ENCODE results near the gene KCNQ2.
A peak's percentile ranks its signal among the peaks of the same experiment; 100 is the strongest.
"Not testable (repeated sequence)": the region's sequence is repeated elsewhere in the genome, so short reads cannot be mapped to it uniquely, and the experiment has no call there.

The KCNQ2 gene

DNA sequence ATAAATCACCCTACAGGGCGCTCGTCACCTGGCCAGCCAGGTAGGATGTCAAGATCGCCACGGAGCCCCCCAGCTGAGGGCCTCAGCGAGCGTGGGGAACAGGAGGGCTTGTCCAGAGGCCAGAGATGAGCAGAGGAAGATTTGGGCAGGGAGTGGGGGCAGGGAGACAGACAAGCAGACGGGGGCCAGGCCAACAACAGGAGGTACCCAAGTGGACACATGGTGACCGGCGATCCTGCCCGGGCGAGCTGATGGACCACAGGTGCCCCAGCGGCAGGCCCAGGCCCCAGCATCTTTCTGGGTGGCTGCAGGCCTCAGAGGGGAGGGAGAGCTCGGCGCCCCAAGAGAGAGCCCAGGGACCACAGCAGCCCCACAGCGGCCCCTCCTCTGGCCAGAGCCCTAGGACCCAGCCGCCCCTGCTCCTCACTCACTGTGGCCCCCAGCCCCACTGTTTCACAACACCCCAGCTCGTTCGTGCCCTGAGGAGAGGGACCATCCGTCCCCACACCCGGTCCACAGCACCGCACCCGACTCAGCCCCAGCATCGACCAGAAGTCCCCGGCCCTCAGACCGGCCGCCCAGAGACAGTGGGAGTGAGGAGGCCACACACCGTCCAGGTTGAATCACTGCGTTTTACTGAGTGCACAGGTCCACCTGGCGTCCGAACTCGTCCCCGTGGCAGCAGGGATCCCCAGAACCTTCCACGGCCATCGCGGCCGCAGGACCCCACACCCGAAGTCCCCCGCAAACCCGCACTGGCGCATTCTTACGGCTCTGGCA is 72.7 kb downstream of the KCNQ2 start:
- no peak for DNase-seq

DNA sequence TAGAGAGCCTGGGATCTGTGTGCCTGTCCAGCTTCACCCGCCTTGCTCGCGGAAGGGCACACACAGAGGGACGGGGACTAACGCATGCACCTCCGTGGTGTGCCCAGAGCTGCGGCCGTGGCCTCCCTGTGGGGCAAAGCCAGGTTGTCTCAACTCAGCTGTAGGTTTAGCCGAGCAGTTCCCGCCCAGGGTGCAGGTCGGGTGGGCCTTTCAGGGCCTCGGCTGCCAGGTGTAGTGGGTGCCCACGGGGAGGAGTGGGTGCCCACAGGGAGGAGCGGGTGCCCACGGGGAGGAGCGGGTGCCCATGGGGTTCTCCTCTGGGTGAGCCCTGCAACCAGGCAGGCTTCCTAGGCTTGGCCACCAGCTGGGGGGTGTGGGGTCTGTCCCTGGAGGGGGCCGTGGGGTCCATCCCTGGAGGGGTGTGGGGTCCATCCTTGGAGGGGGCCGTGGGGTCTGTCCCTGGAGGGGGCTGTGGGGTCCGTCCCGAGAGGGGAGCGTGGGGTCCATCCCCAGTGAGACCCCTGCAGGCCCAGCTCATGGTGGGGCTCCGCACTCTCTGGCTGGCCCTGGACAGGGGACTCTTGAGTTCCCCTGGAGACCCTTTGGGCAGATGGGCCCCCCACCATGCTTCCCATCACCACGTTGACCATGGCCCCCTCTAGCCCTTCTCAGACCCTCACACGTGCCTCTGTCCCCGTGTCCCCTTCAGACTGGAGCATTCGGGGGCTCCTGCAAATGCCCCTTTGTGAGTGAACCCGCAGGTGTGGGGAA is 73.5 kb downstream of the KCNQ2 start:
- DNase-seq: no peak

DNA sequence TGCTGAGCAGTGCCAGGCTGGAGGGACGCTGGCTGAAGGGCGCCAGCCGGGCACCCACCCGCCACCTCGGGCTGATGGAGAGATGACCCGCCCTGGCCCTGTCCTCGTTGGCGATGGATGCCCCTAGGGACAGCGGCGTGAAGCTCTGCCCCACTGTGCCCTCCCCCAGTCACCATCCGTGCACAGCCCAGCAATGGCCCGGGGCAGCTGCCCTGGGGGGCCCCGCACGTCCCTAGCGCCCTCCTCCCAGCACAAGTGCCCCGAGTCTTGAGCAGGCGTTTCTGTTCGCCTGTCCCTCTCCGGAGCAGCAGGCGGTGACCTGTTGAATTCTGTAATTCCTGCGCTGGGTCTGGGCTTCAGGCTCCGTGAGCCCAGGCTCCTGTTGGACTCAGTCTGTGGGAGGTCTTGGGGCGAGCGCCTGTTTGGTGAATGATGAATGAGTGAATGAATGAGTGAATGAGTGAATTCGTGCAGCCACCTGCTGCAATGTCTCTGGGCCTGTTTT is 74.5 kb downstream of the KCNQ2 start:
- DNase-seq: no peak

DNA sequence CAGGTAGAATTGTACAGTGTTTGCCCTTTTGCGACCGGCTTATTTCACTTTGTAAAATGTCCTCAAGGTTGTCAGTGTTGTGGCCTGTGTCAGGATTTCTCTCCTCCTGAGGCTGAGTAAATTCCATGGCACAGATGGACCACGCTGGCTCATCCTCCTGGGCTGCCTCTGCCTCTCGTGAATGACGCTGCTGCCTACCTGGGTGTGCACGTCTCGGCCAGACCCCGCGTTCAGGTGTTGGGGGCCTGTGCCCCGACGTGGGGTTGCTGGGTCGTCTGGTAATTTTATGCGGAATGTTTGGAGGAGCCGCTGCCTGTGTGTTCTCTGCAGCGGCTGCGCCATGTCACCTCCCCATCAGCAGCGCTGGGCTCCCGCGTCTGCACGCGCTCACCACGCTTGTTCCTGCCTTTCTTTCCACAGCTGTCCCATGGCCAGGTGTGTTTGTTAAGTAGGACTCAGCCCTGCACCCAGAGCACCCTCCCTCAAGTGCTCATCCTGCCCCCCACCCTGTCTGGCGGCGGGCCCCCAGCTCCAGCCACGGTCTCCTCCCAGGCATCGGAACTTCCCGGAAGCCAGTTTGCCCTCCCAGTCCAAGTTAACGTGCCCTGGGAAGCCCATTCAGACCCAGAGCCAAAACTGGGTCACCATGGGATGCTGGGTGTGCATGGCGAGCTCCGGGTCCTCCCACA is 75.2 kb downstream of the KCNQ2 start:
- DNase-seq: no peak

DNA sequence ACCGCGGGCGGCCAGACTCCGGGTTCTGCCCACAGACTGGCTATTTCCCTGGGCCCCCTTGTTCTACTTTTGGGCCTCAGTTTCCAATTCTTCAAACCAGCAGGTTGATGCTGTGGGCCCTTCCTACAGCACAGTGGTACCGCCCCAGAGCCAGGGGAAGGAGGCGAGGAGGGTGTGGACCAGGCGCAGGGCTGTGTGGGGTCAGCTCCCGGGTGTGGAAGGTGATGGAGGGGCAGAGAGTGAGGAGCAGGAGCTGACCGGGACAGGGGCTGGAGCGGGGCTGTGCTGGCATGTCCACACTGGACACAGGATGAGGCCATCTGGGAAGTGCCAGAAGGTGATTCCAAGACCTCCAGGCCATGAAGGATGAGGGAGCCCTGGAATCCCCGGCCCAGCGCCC is 76.2 kb downstream of the KCNQ2 start:
- no peak for DNase-seq

DNA sequence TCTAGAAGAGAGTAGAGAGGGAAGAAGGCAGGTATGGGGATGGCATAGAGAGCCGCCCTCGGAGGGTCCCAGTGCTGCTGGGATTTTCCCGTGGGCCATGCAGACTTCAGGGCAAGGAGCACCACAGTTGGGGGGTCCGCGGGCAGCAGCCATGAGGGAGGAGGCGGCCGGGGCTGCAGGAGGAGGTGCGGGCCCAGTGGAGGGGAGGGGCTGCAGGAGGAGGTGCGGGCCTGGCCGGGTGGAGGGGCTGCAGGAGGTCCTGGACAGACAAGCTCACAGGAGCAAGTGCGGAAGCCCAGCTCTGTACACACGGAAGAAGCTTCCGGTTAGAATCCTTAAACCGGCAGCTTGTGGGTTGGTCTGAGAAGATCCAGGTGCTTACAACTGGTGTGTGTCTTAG is 76.7 kb downstream of the KCNQ2 start:
- no peak for DNase-seq

DNA sequence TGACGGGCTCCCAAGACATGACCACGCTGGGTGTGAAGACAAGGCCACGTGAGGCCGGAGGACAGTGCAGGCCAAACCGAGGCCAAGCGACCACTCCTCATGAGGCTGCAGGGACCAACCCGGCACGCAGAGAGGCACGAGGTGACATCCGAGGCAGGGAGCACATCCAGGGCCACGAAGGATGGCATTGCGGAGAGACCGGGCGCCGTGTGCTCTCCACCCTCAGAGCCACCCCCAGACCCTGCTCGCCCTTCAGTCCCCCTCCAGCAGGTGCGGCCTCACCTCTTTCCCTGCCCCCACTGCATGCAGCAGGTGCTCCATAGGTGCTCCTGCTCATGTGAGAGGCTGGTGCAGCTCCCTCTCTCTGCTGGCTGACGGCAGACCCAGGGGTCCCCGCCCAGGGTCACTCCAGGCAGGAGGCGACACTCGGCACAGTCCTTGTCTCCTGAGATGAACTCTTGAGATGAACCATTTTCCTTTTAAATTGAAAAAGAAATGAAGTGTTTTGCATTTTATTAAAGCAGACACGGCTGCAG is 77.5 kb downstream of the KCNQ2 start:
- no peak for DNase-seq

DNA sequence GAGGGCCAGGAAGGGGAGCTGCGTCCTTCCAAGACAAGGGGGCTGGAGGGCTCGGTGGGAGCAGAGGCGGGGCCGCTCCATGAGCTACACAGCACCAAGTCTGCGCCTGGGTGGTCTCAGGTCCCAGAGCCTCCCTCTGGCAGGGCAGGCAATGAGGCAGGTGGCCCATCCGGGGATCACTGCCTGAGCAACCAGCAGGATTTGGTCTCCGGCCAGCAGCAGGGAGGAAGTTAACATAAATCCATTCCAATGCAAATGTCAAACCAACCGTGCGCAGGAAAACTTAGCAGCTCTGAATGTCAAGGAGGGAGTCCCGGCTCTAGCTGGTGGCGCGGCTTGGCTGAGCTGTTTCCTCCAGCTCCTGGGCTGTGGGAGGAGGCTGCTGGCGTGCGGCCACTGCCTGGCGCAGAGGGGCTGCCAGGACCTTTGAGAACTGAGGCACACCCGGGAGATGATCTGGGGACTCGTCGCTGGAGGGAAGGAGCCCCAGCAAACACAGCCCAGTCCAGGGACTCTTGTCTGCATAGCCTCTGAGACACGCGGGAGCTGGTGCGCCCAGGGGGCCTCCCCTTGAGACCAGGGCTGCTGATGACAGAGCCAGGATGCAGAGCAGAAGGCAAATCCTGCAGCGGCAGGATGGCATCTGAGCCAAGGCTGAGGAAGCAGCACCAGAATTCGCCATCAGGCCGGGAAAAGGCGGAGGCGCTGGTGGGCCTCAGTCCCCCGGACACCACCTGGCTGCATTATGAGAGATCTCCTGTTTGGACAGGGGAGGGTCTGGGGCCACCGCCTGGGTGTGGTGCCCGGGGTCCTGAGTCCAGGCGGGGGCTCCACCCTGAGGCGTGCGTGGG is 78.2 kb downstream of the KCNQ2 start:
- no peak for DNase-seq

DNA sequence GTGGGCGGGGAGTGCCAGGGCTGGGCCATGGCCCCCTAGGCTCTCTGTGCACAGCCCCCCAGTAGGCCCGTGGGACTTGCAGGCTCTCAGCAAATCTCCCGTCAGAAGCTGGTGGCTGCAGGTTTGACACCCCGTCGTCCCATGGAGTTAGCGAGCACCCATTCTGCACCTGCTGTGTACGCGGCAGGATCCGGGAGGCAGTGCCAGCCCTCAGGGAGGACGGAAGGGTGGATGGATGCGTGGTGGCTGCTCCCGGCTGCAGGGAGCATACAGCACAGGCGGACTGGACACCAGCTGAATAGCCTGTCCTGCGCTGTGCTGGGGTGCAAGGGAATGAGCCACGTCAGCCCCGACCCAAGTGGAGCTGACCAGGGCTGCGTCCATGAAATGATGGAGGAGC is 78.9 kb downstream of the KCNQ2 start:
- no peak for DNase-seq

DNA sequence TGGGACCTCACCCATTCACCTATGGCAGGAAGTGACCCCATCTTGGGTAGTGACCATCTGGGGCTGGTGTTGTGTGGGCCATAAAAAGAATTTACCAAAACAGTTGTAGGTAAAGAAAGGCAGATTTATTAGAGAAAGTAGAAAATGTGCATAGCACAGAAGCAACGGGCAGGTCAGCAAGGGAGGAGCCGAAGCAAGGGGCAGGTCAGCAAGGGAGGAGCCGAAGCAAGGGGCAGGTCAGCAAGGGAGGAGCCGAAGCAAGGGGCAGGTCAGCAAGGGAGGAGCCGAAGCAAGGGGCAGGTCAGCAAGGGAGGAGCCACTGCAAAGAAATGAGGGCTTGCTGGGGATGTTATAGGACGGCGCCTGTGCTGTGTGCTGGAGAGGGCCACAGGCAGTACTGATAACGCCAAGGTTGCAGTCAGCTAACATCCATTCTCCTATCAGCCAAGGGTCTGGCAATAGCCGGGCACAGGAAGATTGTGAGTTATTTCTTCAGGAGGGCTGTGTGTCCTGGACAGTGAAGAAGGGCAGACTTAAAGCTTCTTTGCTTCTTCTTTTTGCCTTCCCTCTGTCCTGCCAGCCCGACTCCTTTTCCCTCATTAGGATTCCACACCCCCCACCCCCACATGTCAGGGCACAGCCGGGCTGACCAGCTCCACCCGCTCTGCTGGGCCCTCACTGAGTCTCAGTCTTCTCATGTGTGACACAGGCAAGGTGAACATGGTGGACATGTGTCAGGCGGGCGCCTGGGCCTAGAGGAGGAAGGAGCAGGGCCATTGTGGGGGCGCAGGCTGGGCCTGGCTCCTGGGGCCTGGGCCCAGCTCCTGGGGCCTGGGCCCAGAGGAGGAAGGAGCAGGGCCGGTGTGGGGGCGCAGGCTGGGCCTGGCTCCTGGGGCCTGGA is 79.7 kb downstream of the KCNQ2 start:
- DNase-seq: no peak

DNA sequence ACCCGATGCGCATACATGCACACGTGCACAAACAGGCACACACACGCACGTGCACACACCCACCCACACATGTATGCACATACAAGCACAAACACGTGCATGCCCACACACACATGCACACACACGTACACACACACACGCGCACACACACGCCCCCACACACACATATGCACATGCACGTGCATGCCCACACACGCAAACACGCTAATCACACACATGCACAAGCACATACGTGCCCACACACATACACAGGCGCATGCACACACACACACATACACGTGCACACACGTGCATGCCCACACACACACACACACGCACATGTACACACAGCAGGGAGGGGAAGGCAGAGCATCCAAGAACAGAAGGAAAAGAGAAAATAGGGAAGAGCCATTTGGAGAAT is 84.5 kb downstream of the KCNQ2 start:
- no peak for DNase-seq

DNA sequence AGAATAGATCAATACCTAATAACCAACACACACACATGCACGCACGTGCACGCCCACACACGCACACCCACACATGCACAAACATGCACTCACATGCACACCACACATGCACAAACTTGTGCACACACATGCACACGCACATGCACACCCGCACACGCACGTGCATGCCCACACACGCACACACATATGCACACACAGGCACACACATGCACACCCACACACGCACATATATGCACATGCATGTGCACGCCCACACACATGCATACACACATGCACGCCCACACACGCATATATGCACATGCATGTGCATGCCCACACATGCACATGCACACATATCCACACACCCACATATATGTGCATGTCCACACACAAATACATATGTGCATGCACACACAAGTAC is 85.1 kb downstream of the KCNQ2 start:
- DNase-seq: no peak

DNA sequence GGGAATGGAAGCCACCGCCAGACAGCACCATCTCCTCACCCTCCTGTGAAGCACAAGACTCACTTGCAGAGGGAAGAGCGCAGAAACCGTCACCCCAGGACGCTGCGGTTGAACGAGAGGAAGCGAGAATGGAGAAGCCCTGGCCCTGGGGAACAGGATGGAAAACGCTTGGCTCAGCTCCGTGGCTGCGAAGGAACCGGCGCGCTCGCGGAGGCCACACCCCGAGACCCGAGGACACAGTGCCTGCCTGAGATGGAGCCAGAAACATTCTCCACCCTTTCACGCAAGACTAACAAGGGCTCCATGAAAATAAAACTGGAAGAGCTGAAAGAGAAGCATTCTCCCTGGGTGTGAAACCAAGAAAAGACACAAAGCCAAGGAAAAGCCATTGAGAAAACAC is 86.0 kb downstream of the KCNQ2 start:
- no peak for DNase-seq

DNA sequence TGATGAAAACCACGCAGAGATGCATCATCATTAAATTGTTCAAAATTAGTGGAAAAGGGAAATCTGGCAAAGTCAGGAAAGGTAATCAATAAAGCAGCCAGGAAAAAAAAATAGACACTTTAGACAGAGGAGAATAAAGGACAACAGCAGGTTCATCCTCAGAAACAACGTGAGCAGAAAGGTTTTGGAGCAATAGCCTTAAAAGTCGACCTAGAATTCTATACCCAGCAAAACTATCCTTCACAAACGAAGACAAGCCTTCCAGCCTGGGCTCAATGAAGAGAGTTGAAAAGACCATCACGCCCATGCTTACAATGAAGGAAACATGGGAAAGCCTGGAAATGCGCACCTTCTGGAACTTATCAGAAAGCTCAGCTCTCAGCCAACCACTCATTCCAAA is 86.6 kb downstream of the KCNQ2 start:
- no peak for DNase-seq

DNA sequence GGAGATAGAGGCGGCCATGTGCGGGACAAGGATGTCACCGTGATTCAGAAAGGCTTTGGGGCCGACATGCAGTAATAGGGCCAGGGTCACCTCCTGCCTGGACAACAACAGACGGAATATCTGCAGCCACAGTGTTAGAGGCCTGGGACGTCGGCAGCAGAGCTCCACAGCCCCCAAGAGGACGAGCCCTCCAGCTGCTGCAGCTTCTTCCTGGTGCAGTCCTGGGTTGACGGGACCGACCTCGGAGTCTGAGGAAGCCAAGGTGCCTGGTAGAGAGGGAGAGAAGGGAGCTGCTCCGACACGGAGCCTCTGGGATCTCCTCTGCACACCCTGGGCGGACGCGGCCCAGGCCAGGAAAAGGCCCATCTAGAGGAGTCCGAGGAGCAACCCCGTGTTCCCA is 88.1 kb downstream of the KCNQ2 start:
- no peak for DNase-seq

DNA sequence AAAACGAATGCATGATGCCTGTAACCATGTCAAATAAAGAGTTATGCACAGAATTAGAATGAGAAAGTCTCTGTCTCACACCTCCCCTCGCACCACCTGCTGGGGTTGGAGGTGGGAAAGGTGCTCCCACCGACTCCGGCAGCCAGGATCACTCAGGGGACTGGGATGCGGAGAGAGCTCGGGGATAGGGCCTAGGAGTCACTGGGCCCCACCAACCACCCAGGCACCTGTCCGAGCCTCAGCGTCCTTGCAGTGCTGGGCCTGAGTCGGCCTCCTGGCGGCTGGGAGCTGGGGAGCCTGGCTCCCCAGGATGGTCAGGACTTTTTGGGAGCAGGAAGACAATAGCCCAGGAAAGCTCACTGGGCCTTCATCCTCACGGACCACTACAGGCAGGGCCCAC is 88.9 kb downstream of the KCNQ2 start:
- no peak for DNase-seq

DNA sequence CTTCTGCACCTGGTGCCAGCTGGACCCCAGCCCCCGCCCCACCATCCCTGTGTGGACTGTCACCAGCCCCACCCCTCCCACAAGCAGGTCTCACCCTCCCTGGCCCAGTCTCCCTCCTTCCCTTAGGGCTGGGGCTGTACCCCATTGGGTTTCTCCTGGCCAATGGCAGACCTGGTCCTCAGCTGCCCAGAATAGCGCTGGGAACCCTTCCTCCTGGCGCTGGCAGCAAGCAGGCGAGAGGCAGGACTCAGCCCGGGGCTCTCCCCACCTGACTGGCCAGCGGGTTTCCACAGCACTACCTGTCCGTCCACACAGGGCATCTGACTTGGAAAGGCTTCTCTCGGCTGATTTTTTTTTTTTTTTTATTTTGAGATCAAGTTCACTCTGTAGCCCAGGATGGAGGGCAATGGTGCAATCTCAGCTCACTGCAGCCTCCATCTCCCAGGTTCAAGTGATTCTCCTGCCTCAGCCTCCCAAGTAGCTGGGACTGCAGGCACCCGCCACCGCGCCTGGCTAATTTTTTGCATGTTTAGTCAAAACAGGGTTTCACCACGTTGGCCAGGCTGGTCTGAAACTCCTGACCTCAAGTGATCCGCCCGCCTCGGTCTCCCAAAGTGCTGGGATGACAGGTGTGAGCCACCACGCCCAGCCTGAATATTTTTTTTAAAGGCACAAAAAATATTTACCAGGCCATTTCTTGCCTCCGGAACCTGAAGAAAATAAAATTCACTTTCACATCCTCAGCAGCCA is 89.7 kb downstream of the KCNQ2 start:
- no peak for DNase-seq

DNA sequence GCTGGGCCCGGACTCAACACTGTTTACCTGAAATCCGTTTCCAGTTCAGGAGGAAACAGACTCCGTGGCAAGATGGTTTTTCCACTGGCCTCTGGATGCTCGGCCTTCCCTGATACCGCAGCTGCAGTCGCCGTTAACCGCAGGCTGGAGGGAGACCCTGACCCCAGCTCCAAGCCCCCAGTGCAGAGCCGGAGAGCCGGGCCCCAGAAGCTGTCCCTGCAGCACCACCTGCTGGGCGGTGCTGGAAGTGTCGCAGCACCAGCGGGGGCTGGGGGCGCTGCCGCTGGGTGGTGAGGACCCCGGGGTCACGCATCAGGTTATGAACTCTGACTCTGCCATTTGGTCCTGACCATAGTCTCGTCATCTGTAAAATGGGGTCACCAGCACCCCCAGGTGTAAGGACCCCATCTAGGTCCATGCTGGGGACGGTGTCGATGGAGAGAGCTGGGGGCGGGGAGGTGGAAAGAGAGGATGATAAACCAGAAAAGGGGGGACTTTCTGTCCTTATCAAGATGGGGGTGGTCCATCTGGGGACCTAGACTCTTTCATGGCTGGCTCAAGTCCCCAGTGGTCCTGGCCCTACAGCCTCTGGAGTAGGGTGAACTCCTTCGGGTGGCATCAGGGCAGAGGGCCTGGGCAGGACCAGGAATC is 90.5 kb downstream of the KCNQ2 start:
- peak in 2 of 4 experiments; percentile 14 to 33 for DNase-seq

DNA sequence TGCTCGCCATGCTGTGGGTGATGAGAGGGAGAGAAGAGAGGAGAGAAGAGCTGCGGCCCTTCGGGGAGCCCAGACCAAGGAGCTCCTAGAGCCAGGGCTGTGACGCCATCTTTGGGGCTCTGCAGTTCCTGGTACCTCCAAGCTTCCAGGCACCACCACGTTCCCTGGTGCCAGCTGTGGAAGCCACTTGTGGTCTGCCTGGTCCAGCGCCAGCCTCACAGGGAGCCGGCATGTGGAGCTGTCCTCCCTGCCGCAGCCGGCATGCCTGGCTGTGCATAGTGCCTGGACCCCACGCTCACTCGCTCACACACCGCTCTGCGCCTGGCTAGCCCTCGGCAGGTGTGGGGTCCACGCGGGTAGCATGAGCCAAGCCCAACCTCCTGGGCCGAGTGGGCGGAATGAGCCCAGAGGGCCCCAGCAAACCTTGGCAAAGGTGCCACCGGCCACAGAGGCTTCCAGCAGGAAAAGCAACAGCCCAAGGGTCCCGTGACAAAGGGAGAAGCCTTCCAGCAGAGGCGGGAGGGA is 92.0 kb downstream of the KCNQ2 start:
- DNase-seq: no peak

DNA sequence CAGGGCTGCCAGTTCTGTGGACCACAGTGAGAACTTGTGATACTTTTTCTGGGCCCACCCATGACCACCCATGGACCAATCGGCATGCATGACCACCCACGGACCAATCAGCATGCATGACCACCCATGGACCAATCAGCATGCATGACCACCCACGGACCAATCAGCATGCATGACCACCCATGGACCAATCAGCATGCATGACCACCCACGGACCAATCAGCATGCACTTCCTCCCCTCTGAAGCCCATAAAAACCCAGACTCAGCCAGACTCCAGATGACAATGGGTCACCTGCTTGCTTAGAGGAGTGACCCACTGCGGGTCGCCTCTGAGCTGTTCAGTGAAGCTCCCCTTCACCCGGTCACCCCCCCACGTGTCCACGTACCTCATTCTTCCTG is 92.6 kb downstream of the KCNQ2 start:
- not testable (repeated sequence) for DNase-seq
